H1 (cell line): ENCODE measurements around the gene MAPK4. TPM values are rescaled to one million over a fixed set of nuclear protein-coding genes. Genes with fewer than 3 reads are reported as not detected.

Experiments
- CTCF ChIA-PET: fragments of 300-600 bp; sonication (Branson Sonifier 250); formaldehyde crosslinking; loops from one replicate; lab custom pipeline; 2021; ENCODE audit not compliant: partially characterized antibody; lab: Charles Lee
- POLR2A ChIA-PET: fragments of 300-600 bp; sonication (Branson Sonifier 250); formaldehyde crosslinking; loops from one replicate; lab custom pipeline; 2021; ENCODE audit warnings: inconsistent platforms; ENCODE audit not compliant: partially characterized antibody; lab: Charles Lee
- DNase-seq, 2 experiments: peaks; one replicate each; pipeline versions ENCODE4 v3.0.0 to v3.0.0-alpha.2; 2010 to 2022; ENCODE audit warnings: low spot score in 2 of 2, low read depth in 1 of 2, mixed read lengths in 1 of 2
- FAIRE-seq: peaks from 2 replicates; lab custom pipeline; 2011; peaks lifted over from hg19 to GRCh38; lab: Jason Lieb, UNC
- H2AFZ ChIP-seq: 2 replicates; pipeline ENCODE4 v1.8.1; 2012; ENCODE audit warnings: low read length, inconsistent platforms
- H2AK5ac ChIP-seq: 2 replicates; pipeline ENCODE4 v1.6.1; 2013; ENCODE audit warnings: low read depth, low read length
- H2BK120ac ChIP-seq: replicated peaks from 2 replicates; pipeline ENCODE3; 2013; ENCODE audit warnings: low read depth, low read length, inconsistent platforms
- H2BK12ac ChIP-seq: 2 replicates; pipeline ENCODE4 v1.6.1; 2013; ENCODE audit warnings: low read depth, low read length
- H2BK15ac ChIP-seq: 2 replicates; pipeline ENCODE4 v1.6.1; 2013; ENCODE audit warnings: low read length
- H2BK20ac ChIP-seq: 2 replicates; pipeline ENCODE4 v1.6.1; 2013; ENCODE audit warnings: low read length
- H2BK5ac ChIP-seq: 2 replicates; pipeline ENCODE4 v1.6.1; 2013; ENCODE audit warnings: low read depth, low read length
- H3K14ac ChIP-seq: 2 replicates; pipeline ENCODE4 v1.6.1; 2013; ENCODE audit warnings: inconsistent platforms; ENCODE audit not compliant: insufficient read length
- H3K18ac ChIP-seq: 2 replicates; pipeline ENCODE4 v1.6.1; 2013; ENCODE audit warnings: low read length; ENCODE audit errors: extremely low read depth
- H3K23ac ChIP-seq: 2 replicates; pipeline ENCODE4 v1.6.1; 2013; ENCODE audit warnings: inconsistent platforms; ENCODE audit not compliant: insufficient read length
- H3K23me2 ChIP-seq: 2 replicates; pipeline ENCODE4 v1.6.1; 2013; ENCODE audit warnings: low read depth, low read length
- H3K27ac ChIP-seq: 2 replicates; pipeline ENCODE4 v1.6.1; 2011; ENCODE audit warnings: low read depth, low read length, inconsistent platforms
- H3K27me3 ChIP-seq, 4 experiments: replicated peaks in 1 of 4; 1 replicate in 1 of 4; 2 replicates in 3 of 4; pipeline versions ENCODE4 v1.6.1 to v1.8.1; 2011 to 2013; ENCODE audit warnings: low read length in 3 of 4, mild to moderate bottlenecking in 3 of 4, inconsistent platforms in 2 of 4, mixed read lengths in 2 of 4, moderate library complexity in 1 of 4; ENCODE audit not compliant: control insufficient read depth in 3 of 4, insufficient read depth in 3 of 4; ENCODE audit errors: extremely low read depth in 1 of 4
- H3K36me3 ChIP-seq, 4 experiments: 2 replicates each; pipeline versions ENCODE4 v1.6.1 to v1.8.1; 2011 to 2013; ENCODE audit warnings: mild to moderate bottlenecking in 4 of 4, low read length in 3 of 4, moderate library complexity in 2 of 4, control low read depth in 1 of 4, inconsistent platforms in 1 of 4; ENCODE audit not compliant: insufficient read depth in 4 of 4, control insufficient read depth in 2 of 4
- H3K4ac ChIP-seq: replicated peaks from 2 replicates; pipeline ENCODE3; 2013; ENCODE audit warnings: low read length, low read depth, mixed read lengths, inconsistent platforms; ENCODE audit not compliant: insufficient read length
- H3K4me1 ChIP-seq, 4 experiments: replicated peaks in 1 of 4; 1 replicate in 1 of 4; 2 replicates in 3 of 4; pipeline versions ENCODE4 v1.6.1 to v1.8.1; 2011 to 2013; ENCODE audit warnings: low read length in 3 of 4, inconsistent platforms in 2 of 4, mixed read lengths in 1 of 4; ENCODE audit not compliant: insufficient read depth in 4 of 4, control insufficient read depth in 3 of 4
- H3K4me2 ChIP-seq, 2 experiments: 2 replicates each; pipeline versions ENCODE4 v1.6.1 to v1.8.1; 2011 to 2013; ENCODE audit warnings: low read depth in 2 of 2, low read length in 2 of 2, control low read depth in 1 of 2, inconsistent platforms in 1 of 2, mild to moderate bottlenecking in 1 of 2; ENCODE audit not compliant: insufficient read depth in 1 of 2
- H3K4me3 ChIP-seq, 4 experiments: fragments of 200-600, 300-600 bp in 1 of 4; sonication (generic), shearing (Covaris generic), sonication (Bioruptor Twin) in 1 of 4; 2 replicates each; pipeline versions ENCODE4 v1.5.1 to v1.8.1; 2011 to 2016; ENCODE audit warnings: low read length in 4 of 4, low read depth in 3 of 4, control low read depth in 2 of 4, inconsistent platforms in 2 of 4, mild to moderate bottlenecking in 2 of 4, mixed read lengths in 1 of 4, moderate library complexity in 1 of 4; ENCODE audit not compliant: insufficient read depth in 2 of 4; ENCODE audit errors: extremely low read depth in 1 of 4
- H3K56ac ChIP-seq: replicated peaks from 2 replicates; pipeline ENCODE3; 2013; ENCODE audit warnings: low read depth, mild to moderate bottlenecking, mixed read lengths, low read length, inconsistent platforms; ENCODE audit not compliant: insufficient read length
- H3K79me1 ChIP-seq: 2 replicates; pipeline ENCODE4 v1.6.1; 2013; ENCODE audit warnings: low read depth, low read length, control low read depth
- H3K79me2 ChIP-seq, 2 experiments: 2 replicates each; pipeline versions ENCODE4 v1.6.1 to v1.8.1; 2012 to 2013; ENCODE audit warnings: low read length in 2 of 2, mild to moderate bottlenecking in 2 of 2, inconsistent platforms in 1 of 2; ENCODE audit not compliant: insufficient read depth in 2 of 2, control insufficient read depth in 1 of 2
- H3K9ac ChIP-seq, 4 experiments: replicated peaks in 1 of 4; 1 replicate in 1 of 4; 2 replicates in 3 of 4; pipeline versions ENCODE4 v1.6.1 to v1.8.1; 2011 to 2013; ENCODE audit warnings: low read depth in 3 of 4, low read length in 3 of 4, control low read depth in 2 of 4, mild to moderate bottlenecking in 2 of 4, moderate library complexity in 2 of 4, inconsistent platforms in 1 of 4; ENCODE audit errors: extremely low read depth in 1 of 4
- H3K9me3 ChIP-seq, 2 experiments: 2 replicates each; pipeline versions ENCODE4 v1.6.1 to v1.8.1; 2012 to 2013; ENCODE audit warnings: mild to moderate bottlenecking in 2 of 2, moderate library complexity in 2 of 2, control low read depth in 1 of 2, inconsistent platforms in 1 of 2, low read depth in 1 of 2, low read length in 1 of 2, mixed read lengths in 1 of 2; ENCODE audit not compliant: insufficient read depth in 2 of 2
- H4K20me1 ChIP-seq, 2 experiments: replicated peaks in 1 of 2; 2 replicates each; pipeline versions ENCODE3 to v1.8.1; 2011 to 2013; ENCODE audit warnings: inconsistent platforms in 2 of 2, low read length in 2 of 2, mild to moderate bottlenecking in 1 of 2; ENCODE audit not compliant: insufficient read depth in 2 of 2, control insufficient read depth in 1 of 2
- H4K5ac ChIP-seq: 2 replicates; pipeline ENCODE4 v1.6.1; 2013; ENCODE audit warnings: low read length, low read depth, mixed read lengths, inconsistent platforms; ENCODE audit not compliant: insufficient read length
- H4K8ac ChIP-seq: 2 replicates; pipeline ENCODE4 v1.8.0; 2013; ENCODE audit warnings: mild to moderate bottlenecking, moderate library complexity, low read length, inconsistent platforms; ENCODE audit not compliant: insufficient read depth; ENCODE audit errors: extremely low read depth
- H4K91ac ChIP-seq: replicated peaks from 2 replicates; pipeline ENCODE3; 2013; ENCODE audit warnings: low read length, mixed read lengths, inconsistent platforms; ENCODE audit not compliant: insufficient read length
- BRCA1 ChIP-seq: IDR thresholded peaks from 2 replicates; pipeline ENCODE4 v1.6.1; 2012; ENCODE audit warnings: low read depth, low read length, improper control_type of control experiment
- CBX5 ChIP-seq: fragments of 300-800, 300-1000 bp; sonication (generic); IDR thresholded peaks from 2 replicates; pipeline ENCODE4 v1.7.1; 2016; ENCODE audit warnings: antibody characterized with exemption, low read length, low read depth
- CREB1 ChIP-seq: IDR thresholded peaks from 2 replicates; pipeline ENCODE4 v1.6.1; 2012; ENCODE audit warnings: inconsistent platforms
- CTCF ChIP-seq, 3 experiments: IDR thresholded peaks; 1 replicate in 2 of 3; 2 replicates in 1 of 3; pipeline versions ENCODE4 v1.5.1 to v1.6.1; 2011; ENCODE audit warnings: low read length in 3 of 3, mild to moderate bottlenecking in 3 of 3, inconsistent platforms in 2 of 3, low read depth in 1 of 3, moderate library complexity in 1 of 3; ENCODE audit not compliant: insufficient read depth in 1 of 3; ENCODE audit errors: control extremely low read depth in 1 of 3
- EGR1 ChIP-seq: IDR thresholded peaks from 2 replicates; pipeline ENCODE4 v1.6.1; 2011; ENCODE audit warnings: low read depth, low read length, borderline replicate concordance
- GABPA ChIP-seq: IDR thresholded peaks from 2 replicates; pipeline ENCODE4 v1.6.1; 2011; ENCODE audit warnings: mild to moderate bottlenecking, low read length, moderate library complexity, borderline replicate concordance; ENCODE audit not compliant: insufficient read depth
- GTF2F1 ChIP-seq: IDR thresholded peaks from 2 replicates; pipeline ENCODE4 v1.6.1; 2012; ENCODE audit warnings: low read depth, low read length, improper control_type of control experiment, borderline replicate concordance
- HDAC6 ChIP-seq: IDR thresholded peaks from one replicate; pipeline ENCODE4 v1.7.1; 2012; ENCODE audit warnings: low read depth, mild to moderate bottlenecking, inconsistent platforms, low read length, moderate library complexity
- KDM4A ChIP-seq: IDR thresholded peaks from one replicate; pipeline ENCODE4 v1.7.1; 2012; ENCODE audit warnings: low read depth, mild to moderate bottlenecking, moderate library complexity, low read length, inconsistent platforms; ENCODE audit not compliant: severe bottlenecking
- POLR2A ChIP-seq, 2 experiments: IDR thresholded peaks; 1 replicate in 1 of 2; 2 replicates in 1 of 2; pipeline ENCODE4 v1.6.1; 2011; ENCODE audit warnings: low read depth in 2 of 2, low read length in 2 of 2, mild to moderate bottlenecking in 2 of 2; ENCODE audit errors: control extremely low read depth in 1 of 2
- SAP30 ChIP-seq: fragments of 300-600 bp; sonication (generic); IDR thresholded peaks from 2 replicates; pipeline ENCODE4 v1.7.1; 2012; ENCODE audit warnings: low read length, moderate library complexity, mild to moderate bottlenecking, inconsistent platforms; ENCODE audit not compliant: insufficient read depth, insufficient replicate concordance
- USF2 ChIP-seq: IDR thresholded peaks from 2 replicates; pipeline ENCODE4 v1.6.1; 2011; ENCODE audit warnings: low read length, improper control_type of control experiment
- polyA plus RNA-seq, 7 experiments: library from polyadenylated mRNA; depleted of rRNA in 3 of 7; stranded (reverse) in 5 of 7; unstranded in 2 of 7; fragments of >200 nt in 5 of 7; fragments of 200-250 nt in 2 of 7; gene quantifications; 1 replicate in 5 of 7; 2 replicates in 1 of 7; 4 replicates in 1 of 7; pipeline versions ENCODE4 v1.2.1 to v1.2.3, GENCODE V29; 2011 to 2013; ENCODE audit warnings: missing spikeins in 2 of 7, mixed read lengths in 2 of 7
- total RNA-seq: library from RNA; stranded (reverse); fragmentation: NEBNext Ultra II Directional; extraction: Animal tissue kit (Norgen Biotek cat#: 25700); gene quantifications from 2 replicates; pipeline ENCODE4 v1.2.1, GENCODE V29; 2021

The MAPK4 gene
- total and polyA plus RNA-seq, 2 of the 8 experiments (the other 6 are each of a cell fraction or from before 2014, with no cell fraction given): 3.2 to 3.7 TPM

- no peak for DNase-seq
- Histone ChIP-seq H3K4me3 (no peak overlapping the region), H3K23ac (no peak overlapping the region), H2AK5ac (no peak overlapping the region), H2BK20ac (no peak overlapping the region), H2BK12ac (no peak overlapping the region), H3K4me2 (no peak overlapping the region), H3K27ac (no peak overlapping the region), H2BK5ac (no peak overlapping the region), H3K79me1 (no peaks in the 10 kb centered on the region), H3K79me2 (no peaks in the 10 kb centered on the region), H3K4ac (no peak overlapping the region), H4K91ac (no peak overlapping the region), H3K9me3 (peaks cover 7 to 8% of the 10 kb centered on the region in 2 experiments; a peak in 2 of 4 replicates), H3K36me3 (no peaks in the 10 kb centered on the region; a peak in 1 of 8 replicates), H2BK120ac (no peak overlapping the region), H2AFZ (no peak overlapping the region), H4K5ac (no peak overlapping the region), H3K4me1 (no peaks in the 10 kb centered on the region), H3K27me3 (no peaks in the 10 kb centered on the region), H4K20me1 (no peaks in the 10 kb centered on the region), H3K9ac (no peak overlapping the region), H3K14ac (no peak overlapping the region), H3K56ac (no peak overlapping the region), H3K18ac (no peak overlapping the region), H2BK15ac (no peak overlapping the region), H4K8ac (no peak overlapping the region), H3K23me2 (no peaks in the 10 kb centered on the region)
- ChIA-PET CTCF (interaction anchor here (0.6 to 4.0 kb wide), 5 partner anchors 8 to 226 kb away, joined by 3 to 32 read pairs (median 3); no protein-coding TSS in a partner anchor), POLR2A (no interaction called here)
- no peak for FAIRE-seq
- TF ChIP-seq KDM4A (no peak), POLR2A (IDR thresholded peaks at IDR 0.05; ENCODE audit: control extremely low read depth in 1 of 2, low read depth in 2 of 2, low read length in 2 of 2) (no peak), CREB1 (no peak), GABPA (no peak), SAP30 (no peak), GTF2F1 (no peak), EGR1 (no peak), HDAC6 (no peak), USF2 (no peak), CBX5 (no peak), BRCA1 (no peak), CTCF (IDR thresholded peaks at IDR 0.05; ENCODE audit: control extremely low read depth in 1 of 3, insufficient read depth in 1 of 3, low read depth in 1 of 3, low read length in 3 of 3) (no peak)
Observed at GRCh38 chr18:50665519-50665918, 105.6 kb downstream of the MAPK4 start.
